H9 (cell line): ENCODE data around the gene SPTLC1. TPM values are rescaled to one million over a fixed set of nuclear protein-coding genes. Genes with fewer than 3 reads are reported as not detected.
A peak's percentile ranks its signal among the peaks of the same experiment; 100 is the strongest.

Experiments
- DNase-seq: peaks from one replicate; pipeline ENCODE4 v3.0.0-alpha.2; 2017
- H2AFZ ChIP-seq: one replicate; pipeline ENCODE4 v1.6.1; 2013; ENCODE audit warnings: mild to moderate bottlenecking, low read length, control low read depth, moderate library complexity
- H2AK5ac ChIP-seq: 2 replicates; pipeline ENCODE4 v1.6.1; 2013; ENCODE audit warnings: low read length, control low read depth, mixed read lengths; ENCODE audit not compliant: insufficient read length
- H2BK120ac ChIP-seq: one replicate; pipeline ENCODE4 v1.6.1; 2013; ENCODE audit warnings: low read depth, mild to moderate bottlenecking, low read length, control low read depth, inconsistent platforms; ENCODE audit not compliant: poor library complexity, severe bottlenecking
- H2BK12ac ChIP-seq: 2 replicates; pipeline ENCODE4 v1.6.1; 2013; ENCODE audit warnings: low read length, control low read depth, mixed read lengths, low read depth; ENCODE audit not compliant: insufficient read length
- H2BK15ac ChIP-seq: 2 replicates; pipeline ENCODE4 v1.6.1; 2013; ENCODE audit warnings: low read depth, low read length, control low read depth
- H2BK20ac ChIP-seq: one replicate; pipeline ENCODE4 v1.6.1; 2013; ENCODE audit warnings: low read depth, mild to moderate bottlenecking, low read length, control low read depth, inconsistent platforms; ENCODE audit not compliant: poor library complexity, severe bottlenecking
- H2BK5ac ChIP-seq: 2 replicates; pipeline ENCODE4 v1.6.1; 2013; ENCODE audit warnings: low read length, control low read depth, mixed read lengths; ENCODE audit not compliant: insufficient read length
- H3K14ac ChIP-seq: 2 replicates; pipeline ENCODE4 v1.6.1; 2013; ENCODE audit warnings: low read length, control low read depth; ENCODE audit not compliant: insufficient read depth
- H3K18ac ChIP-seq: 2 replicates; pipeline ENCODE4 v1.6.1; 2013; ENCODE audit warnings: low read depth, mild to moderate bottlenecking, mixed read lengths, low read length, control low read depth; ENCODE audit not compliant: insufficient read length
- H3K23ac ChIP-seq: 2 replicates; pipeline ENCODE4 v1.6.1; 2013; ENCODE audit warnings: low read length, control low read depth, mixed read lengths, low read depth; ENCODE audit not compliant: insufficient read length
- H3K23me2 ChIP-seq: 2 replicates; pipeline ENCODE4 v1.6.1; 2013; ENCODE audit warnings: low read depth, mild to moderate bottlenecking, mixed read lengths, low read length, control low read depth; ENCODE audit not compliant: insufficient read length, poor library complexity, severe bottlenecking
- H3K27ac ChIP-seq: 2 replicates; pipeline ENCODE4 v1.5.1; 2013; ENCODE audit warnings: low read length, control low read depth, mixed read lengths, low read depth; ENCODE audit not compliant: insufficient read length
- H3K27me3 ChIP-seq: 2 replicates; pipeline ENCODE4 v1.6.1; 2013; ENCODE audit warnings: low read length, control low read depth, inconsistent platforms; ENCODE audit not compliant: insufficient read depth
- H3K4ac ChIP-seq: 2 replicates; pipeline ENCODE4 v1.6.1; 2013; ENCODE audit warnings: low read depth, mild to moderate bottlenecking, control low read depth, inconsistent platforms, low read length, moderate library complexity
- H3K4me1 ChIP-seq: 2 replicates; pipeline ENCODE4 v1.6.1; 2013; ENCODE audit warnings: low read length, control low read depth, inconsistent platforms; ENCODE audit not compliant: insufficient read depth
- H3K4me2 ChIP-seq: 2 replicates; pipeline ENCODE4 v1.6.1; 2013; ENCODE audit warnings: low read length, control low read depth, mixed read lengths; ENCODE audit not compliant: insufficient read length, insufficient read depth
- H3K56ac ChIP-seq: 2 replicates; pipeline ENCODE4 v1.6.1; 2013; ENCODE audit warnings: low read depth, mild to moderate bottlenecking, mixed read lengths, low read length, control low read depth; ENCODE audit not compliant: insufficient read length
- H3K79me1 ChIP-seq: 2 replicates; pipeline ENCODE4 v1.6.1; 2013; ENCODE audit warnings: low read depth, mild to moderate bottlenecking, moderate library complexity, low read length, control low read depth, inconsistent platforms; ENCODE audit not compliant: insufficient read depth, poor library complexity, severe bottlenecking
- H3K79me2 ChIP-seq: 2 replicates; pipeline ENCODE4 v1.6.1; 2013; ENCODE audit warnings: low read length, control low read depth, inconsistent platforms; ENCODE audit not compliant: insufficient read depth
- H3K9ac ChIP-seq: 2 replicates; pipeline ENCODE4 v1.6.1; 2013; ENCODE audit warnings: low read length, control low read depth, mixed read lengths; ENCODE audit not compliant: insufficient read length; ENCODE audit errors: extremely low read depth
- H3K9me3 ChIP-seq: one replicate; pipeline ENCODE4 v1.6.1; 2013; ENCODE audit warnings: low read depth, low read length, inconsistent platforms; ENCODE audit not compliant: control insufficient read depth
- H3T11ph ChIP-seq: one replicate; pipeline ENCODE4 v1.6.1; 2013; ENCODE audit warnings: mild to moderate bottlenecking, low read length, control low read depth, inconsistent platforms
- H4K20me1 ChIP-seq: one replicate; pipeline ENCODE4 v1.6.1; 2013; ENCODE audit not compliant: control insufficient read depth, insufficient read length, insufficient read depth
- H4K5ac ChIP-seq: 2 replicates; pipeline ENCODE4 v1.6.1; 2013; ENCODE audit warnings: low read depth, mild to moderate bottlenecking, mixed read lengths, low read length, control low read depth; ENCODE audit not compliant: insufficient read length
- H4K8ac ChIP-seq: replicated peaks from 2 replicates; pipeline ENCODE4 v1.6.1; 2013; ENCODE audit warnings: low read length, control low read depth, mixed read lengths, low read depth; ENCODE audit not compliant: insufficient read length
- H4K91ac ChIP-seq: 2 replicates; pipeline ENCODE4 v1.6.1; 2013; ENCODE audit warnings: low read depth, mild to moderate bottlenecking, moderate library complexity, mixed read lengths, low read length, control low read depth; ENCODE audit not compliant: insufficient read length
- H3K27ac Mint-ChIP-seq, 3 experiments: 2 replicates in 2 of 3; 3 replicates in 1 of 3; pipeline ENCODE4 v1.8.0; 2020 to 2021; ENCODE audit warnings: mixed read lengths in 3 of 3, mild to moderate bottlenecking in 1 of 3, moderate library complexity in 1 of 3
- H3K27me3 Mint-ChIP-seq: 2 replicates; pipeline ENCODE4 v1.8.0; 2021; ENCODE audit warnings: low read depth, mild to moderate bottlenecking, moderate library complexity, mixed read lengths
- H3K36me3 Mint-ChIP-seq, 3 experiments: 2 replicates in 2 of 3; 3 replicates in 1 of 3; pipeline ENCODE4 v1.8.0; 2020 to 2021; ENCODE audit warnings: low read depth in 3 of 3, mixed read lengths in 3 of 3; ENCODE audit not compliant: insufficient read depth in 1 of 3
- H3K4me1 Mint-ChIP-seq, 2 experiments: 2 replicates each; pipeline ENCODE4 v1.8.0; 2020; ENCODE audit warnings: mixed read lengths in 2 of 2
- H3K4me3 Mint-ChIP-seq, 2 experiments: 2 replicates in 1 of 2; 3 replicates in 1 of 2; pipeline ENCODE4 v1.8.0; 2020 to 2021; ENCODE audit warnings: mild to moderate bottlenecking in 2 of 2, mixed read lengths in 2 of 2, moderate library complexity in 1 of 2
- H3K9me3 Mint-ChIP-seq, 2 experiments: 2 replicates in 1 of 2; 3 replicates in 1 of 2; pipeline ENCODE4 v1.8.0; 2020; ENCODE audit warnings: mild to moderate bottlenecking in 2 of 2, mixed read lengths in 2 of 2, moderate library complexity in 1 of 2
- WGBS: extraction: QIAGEN DNeasy Blood & Tissue Kit; methylation state at CpG from one replicate; pipeline ENCODE4 v1.1.7; 2013; ENCODE audit warnings: missing lambda C conversion rate, low lambda C conversion rate, mixed read lengths; ENCODE audit not compliant: insufficient read length; ENCODE audit errors: extremely low coverage; 5-methylcytosine and 5-hydroxymethylcytosine counted together
- total RNA-seq: library from RNA; stranded (reverse); gene quantifications from 2 replicates; pipeline ENCODE4 v1.2.1, GENCODE V29; 2021
- TF ChIP-seq, protein P1 (sequence below): fragments of 200-600 bp; sonication (generic); conservative IDR thresholded peaks from 3 replicates; pipeline ENCODE4 v1.8.0; 2021; ENCODE audit warnings: antibody characterized with exemption, mild to moderate bottlenecking

SPTLC1 gene
- total RNA-seq, 1 experiment from 2014 or later, result 73.5 TPM

GRCh38 chr9:92147852-92148180 is 32.6 kb upstream of the SPTLC1 start:
- H3K9ac ChIP-seq, result no peak overlapping the region
- H3K18ac ChIP-seq, result peak overlapping the region; percentile 11
- Mint-ChIP-seq H3K27ac (peak overlapping the region in 1 of 3 experiments; percentile 94; a peak in 1 of 7 replicates), H3K4me3 (no peak overlapping the region), H3K9me3 (no peaks in the 10 kb centered on the region), H3K4me1 (peaks cover 16 to 20% of the 10 kb centered on the region in 2 experiments), H3K27me3 (peaks cover 8% of the 10 kb centered on the region), H3K36me3 (0 out of 7 replicates have a peak, but pooled peaks cover 0 to 2% (median 0%) of the 10 kb centered on the region in 3 experiments)
- H2BK12ac ChIP-seq, result no peak overlapping the region
- no peak overlapping the region for H4K8ac ChIP-seq
- H2BK15ac ChIP-seq, result no peak overlapping the region
- no peak overlapping the region for H3K14ac ChIP-seq
- no peak overlapping the region for H3T11ph ChIP-seq
- no peak overlapping the region for H2BK5ac ChIP-seq
- no peak overlapping the region for H3K4ac ChIP-seq
- no peak overlapping the region for H2AK5ac ChIP-seq
- no peaks in the 10 kb centered on the region for H3K79me2 ChIP-seq
- H2AFZ ChIP-seq, result no peak overlapping the region
- no peak overlapping the region for H2BK20ac ChIP-seq
- H3K4me1 ChIP-seq, result no peaks in the 10 kb centered on the region; the same call in 1 of the 2 replicates
- H3K4me2 ChIP-seq, result no peak overlapping the region
- WGBS, result no CpG with 5 or more reads among the region's 8 CpGs
- H3K9me3 ChIP-seq, result no peaks in the 10 kb centered on the region
- H3K23ac ChIP-seq, result no peak overlapping the region
- no peak overlapping the region for H4K5ac ChIP-seq
- H3K56ac ChIP-seq, result no peak overlapping the region
- H3K27ac ChIP-seq, result no peak overlapping the region
- H2BK120ac ChIP-seq, result no peak overlapping the region
- H3K27me3 ChIP-seq, result no peaks in the 10 kb centered on the region
- H3K23me2 ChIP-seq, result no peaks in the 10 kb centered on the region
- TF ChIP-seq, protein P1, sequence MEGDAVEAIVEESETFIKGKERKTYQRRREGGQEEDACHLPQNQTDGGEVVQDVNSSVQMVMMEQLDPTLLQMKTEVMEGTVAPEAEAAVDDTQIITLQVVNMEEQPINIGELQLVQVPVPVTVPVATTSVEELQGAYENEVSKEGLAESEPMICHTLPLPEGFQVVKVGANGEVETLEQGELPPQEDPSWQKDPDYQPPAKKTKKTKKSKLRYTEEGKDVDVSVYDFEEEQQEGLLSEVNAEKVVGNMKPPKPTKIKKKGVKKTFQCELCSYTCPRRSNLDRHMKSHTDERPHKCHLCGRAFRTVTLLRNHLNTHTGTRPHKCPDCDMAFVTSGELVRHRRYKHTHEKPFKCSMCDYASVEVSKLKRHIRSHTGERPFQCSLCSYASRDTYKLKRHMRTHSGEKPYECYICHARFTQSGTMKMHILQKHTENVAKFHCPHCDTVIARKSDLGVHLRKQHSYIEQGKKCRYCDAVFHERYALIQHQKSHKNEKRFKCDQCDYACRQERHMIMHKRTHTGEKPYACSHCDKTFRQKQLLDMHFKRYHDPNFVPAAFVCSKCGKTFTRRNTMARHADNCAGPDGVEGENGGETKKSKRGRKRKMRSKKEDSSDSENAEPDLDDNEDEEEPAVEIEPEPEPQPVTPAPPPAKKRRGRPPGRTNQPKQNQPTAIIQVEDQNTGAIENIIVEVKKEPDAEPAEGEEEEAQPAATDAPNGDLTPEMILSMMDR, result no peak
- no peak overlapping the region for H4K91ac ChIP-seq
- no peaks in the 10 kb centered on the region for H4K20me1 ChIP-seq
- no peak for DNase-seq
- H3K79me1 ChIP-seq, result no peaks in the 10 kb centered on the region
